ENCODE measurements around the gene GIMAP2. TPM values are rescaled to one million over a fixed set of nuclear protein-coding genes. Genes with fewer than 3 reads are reported as not detected.

GIMAP2 gene
- total and polyA plus RNA-seq, 12 donors: 5.2 to 23.6 (median 14.5) TPM

- no peak overlapping the region for H3K4me3 ChIP-seq
- no peaks in the 10 kb centered on the region for H3K9me3 ChIP-seq (replicated peaks in 1 of 3)
- intact Hi-C loops (cut with DNase I): no loop called here
- H3K27me3 ChIP-seq: no peaks in the 10 kb centered on the region
- WGBS, 4 donors: 73 to 92% (median 82%) methylated on average over 6 of the region's 6 CpGs
- TF ChIP-seq POLR2A (IDR thresholded peaks at IDR 0.05): no peak
- no peak for TF ChIP-seq CTCF (IDR thresholded peaks at IDR 0.05)
- no peaks in the 10 kb centered on the region for H3K36me3 ChIP-seq (replicated peaks in 1 of 2)
- no peak for DNase-seq
- H3K27ac ChIP-seq: no peak overlapping the region
- H3K4me1 ChIP-seq (replicated peaks in 1 of 2): no peaks in the 10 kb centered on the region
Observed at GRCh38 chr7:150645259-150646020, 40.1 kb upstream of the GIMAP2 start.

GRCh38 chr7:150648353-150649079, 37.0 kb upstream of the GIMAP2 start:
- 62 to 79% (median 73%) methylated on average over 3 of the region's 3 CpGs for WGBS, 4 donors
- H3K4me3 ChIP-seq: no peak overlapping the region
- intact Hi-C loops (cut with DNase I): no loop called here
- no peak for DNase-seq
- no peaks in the 10 kb centered on the region for H3K27me3 ChIP-seq
- no peak overlapping the region for H3K27ac ChIP-seq
- no peaks in the 10 kb centered on the region for H3K4me1 ChIP-seq (replicated peaks in 1 of 2)
- TF ChIP-seq POLR2A (IDR thresholded peaks at IDR 0.05) (no peak), CTCF (IDR thresholded peaks at IDR 0.05) (no peak)
- H3K9me3 ChIP-seq (replicated peaks in 1 of 3): no peaks in the 10 kb centered on the region
- H3K36me3 ChIP-seq (replicated peaks in 1 of 2): no peaks in the 10 kb centered on the region

- H3K27ac ChIP-seq: no peak overlapping the region
- no peak for TF ChIP-seq POLR2A (IDR thresholded peaks at IDR 0.05)
- no peak for TF ChIP-seq CTCF (IDR thresholded peaks at IDR 0.05)
- H3K27me3 ChIP-seq: no peaks in the 10 kb centered on the region
- H3K4me3 ChIP-seq: no peak overlapping the region
- H3K9me3 ChIP-seq (replicated peaks in 1 of 3): no peaks in the 10 kb centered on the region
- no peaks in the 10 kb centered on the region for H3K4me1 ChIP-seq (replicated peaks in 1 of 2)
- intact Hi-C loops (cut with DNase I): no loop called here
- 31 to 62% (median 45%) methylated on average over 3 of the region's 3 CpGs for WGBS, 4 donors
- H3K36me3 ChIP-seq (replicated peaks in 1 of 2): no peaks in the 10 kb centered on the region
- DNase-seq: no peak
Observed at GRCh38 chr7:150649080-150649385, 36.5 kb upstream of the GIMAP2 start.

- H3K4me3 ChIP-seq: no peak overlapping the region
- no peaks in the 10 kb centered on the region for H3K27me3 ChIP-seq
- TF ChIP-seq CTCF (IDR thresholded peaks at IDR 0.05) (no peak), POLR2A (IDR thresholded peaks at IDR 0.05) (no peak)
- no peak overlapping the region for H3K27ac ChIP-seq
- WGBS, 4 donors: 63 to 84% (median 73%) methylated on average over 2 of the region's 2 CpGs
- no peaks in the 10 kb centered on the region for H3K4me1 ChIP-seq (replicated peaks in 1 of 2)
- H3K9me3 ChIP-seq (replicated peaks in 1 of 3): no peaks in the 10 kb centered on the region
- no peaks in the 10 kb centered on the region for H3K36me3 ChIP-seq (replicated peaks in 1 of 2)
- DNase-seq: no peak
- intact Hi-C loops (cut with DNase I): no loop called here
Observed at GRCh38 chr7:150654692-150655091, 30.8 kb upstream of the GIMAP2 start.
